ENCODE results near the gene LAMB3. TPM values are rescaled to one million over a fixed set of nuclear protein-coding genes. Genes with fewer than 3 reads are reported as not detected.

Gene LAMB3
- total and polyA plus RNA-seq, 10 of the 15 experiments (the other 5 are each of a cell fraction or from before 2014, with no cell fraction given) = 0.04 to 1.8 (median 0.10) TPM; not detected in 1

GRCh38 chr1:209576392-209577197 lies 75.6 kb downstream of the LAMB3 start (continued):
- TF ChIP-seq NFYA (IDR thresholded peaks at IDR 0.05; ENCODE audit: borderline replicate concordance, low read depth, low read length) = no peak
- TF ChIP-seq PAX5 (IDR thresholded peaks at IDR 0.05; ENCODE audit: borderline replicate concordance, low read depth, low read length) = no peak
- no peak for TF ChIP-seq SUZ12 (IDR thresholded peaks at IDR 0.05; ENCODE audit: unreplicated experiment)
- TF ChIP-seq TCF7 (IDR thresholded peaks at IDR 0.05; ENCODE audit: borderline replicate concordance) = no peak
- peak; percentile 60; the same call in 1 of the 2 replicates for TF ChIP-seq IKZF1 (conservative IDR thresholded peaks at IDR 0.05)
- TF ChIP-seq, protein P1, sequence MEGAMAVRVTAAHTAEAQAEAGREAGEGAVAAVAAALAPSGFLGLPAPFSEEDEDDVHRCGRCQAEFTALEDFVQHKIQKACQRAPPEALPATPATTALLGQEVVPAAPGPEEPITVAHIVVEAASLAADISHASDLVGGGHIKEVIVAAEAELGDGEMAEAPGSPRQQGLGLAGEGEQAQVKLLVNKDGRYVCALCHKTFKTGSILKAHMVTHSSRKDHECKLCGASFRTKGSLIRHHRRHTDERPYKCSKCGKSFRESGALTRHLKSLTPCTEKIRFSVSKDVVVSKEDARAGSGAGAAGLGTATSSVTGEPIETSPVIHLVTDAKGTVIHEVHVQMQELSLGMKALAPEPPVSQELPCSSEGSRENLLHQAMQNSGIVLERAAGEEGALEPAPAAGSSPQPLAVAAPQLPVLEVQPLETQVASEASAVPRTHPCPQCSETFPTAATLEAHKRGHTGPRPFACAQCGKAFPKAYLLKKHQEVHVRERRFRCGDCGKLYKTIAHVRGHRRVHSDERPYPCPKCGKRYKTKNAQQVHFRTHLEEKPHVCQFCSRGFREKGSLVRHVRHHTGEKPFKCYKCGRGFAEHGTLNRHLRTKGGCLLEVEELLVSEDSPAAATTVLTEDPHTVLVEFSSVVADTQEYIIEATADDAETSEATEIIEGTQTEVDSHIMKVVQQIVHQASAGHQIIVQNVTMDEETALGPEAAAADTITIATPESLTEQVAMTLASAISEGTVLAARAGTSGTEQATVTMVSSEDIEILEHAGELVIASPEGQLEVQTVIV (IDR thresholded peaks at IDR 0.05; ENCODE audit: borderline replicate concordance, partially characterized antibody) = no peak
- TF ChIP-seq, protein P2, sequence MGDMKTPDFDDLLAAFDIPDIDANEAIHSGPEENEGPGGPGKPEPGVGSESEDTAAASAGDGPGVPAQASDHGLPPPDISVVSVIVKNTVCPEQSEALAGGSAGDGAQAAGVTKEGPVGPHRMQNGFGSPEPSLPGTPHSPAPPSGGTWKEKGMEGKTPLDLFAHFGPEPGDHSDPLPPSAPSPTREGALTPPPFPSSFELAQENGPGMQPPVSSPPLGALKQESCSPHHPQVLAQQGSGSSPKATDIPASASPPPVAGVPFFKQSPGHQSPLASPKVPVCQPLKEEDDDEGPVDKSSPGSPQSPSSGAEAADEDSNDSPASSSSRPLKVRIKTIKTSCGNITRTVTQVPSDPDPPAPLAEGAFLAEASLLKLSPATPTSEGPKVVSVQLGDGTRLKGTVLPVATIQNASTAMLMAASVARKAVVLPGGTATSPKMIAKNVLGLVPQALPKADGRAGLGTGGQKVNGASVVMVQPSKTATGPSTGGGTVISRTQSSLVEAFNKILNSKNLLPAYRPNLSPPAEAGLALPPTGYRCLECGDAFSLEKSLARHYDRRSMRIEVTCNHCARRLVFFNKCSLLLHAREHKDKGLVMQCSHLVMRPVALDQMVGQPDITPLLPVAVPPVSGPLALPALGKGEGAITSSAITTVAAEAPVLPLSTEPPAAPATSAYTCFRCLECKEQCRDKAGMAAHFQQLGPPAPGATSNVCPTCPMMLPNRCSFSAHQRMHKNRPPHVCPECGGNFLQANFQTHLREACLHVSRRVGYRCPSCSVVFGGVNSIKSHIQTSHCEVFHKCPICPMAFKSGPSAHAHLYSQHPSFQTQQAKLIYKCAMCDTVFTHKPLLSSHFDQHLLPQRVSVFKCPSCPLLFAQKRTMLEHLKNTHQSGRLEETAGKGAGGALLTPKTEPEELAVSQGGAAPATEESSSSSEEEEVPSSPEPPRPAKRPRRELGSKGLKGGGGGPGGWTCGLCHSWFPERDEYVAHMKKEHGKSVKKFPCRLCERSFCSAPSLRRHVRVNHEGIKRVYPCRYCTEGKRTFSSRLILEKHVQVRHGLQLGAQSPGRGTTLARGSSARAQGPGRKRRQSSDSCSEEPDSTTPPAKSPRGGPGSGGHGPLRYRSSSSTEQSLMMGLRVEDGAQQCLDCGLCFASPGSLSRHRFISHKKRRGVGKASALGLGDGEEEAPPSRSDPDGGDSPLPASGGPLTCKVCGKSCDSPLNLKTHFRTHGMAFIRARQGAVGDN (IDR thresholded peaks at IDR 0.05) = no peak
- TF ChIP-seq SRF (IDR thresholded peaks at IDR 0.05; ENCODE audit: low read depth in 2 of 2, low read length in 2 of 2) = no peak
- TF ChIP-seq, protein P3, sequence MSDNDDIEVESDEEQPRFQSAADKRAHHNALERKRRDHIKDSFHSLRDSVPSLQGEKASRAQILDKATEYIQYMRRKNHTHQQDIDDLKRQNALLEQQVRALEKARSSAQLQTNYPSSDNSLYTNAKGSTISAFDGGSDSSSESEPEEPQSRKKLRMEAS (IDR thresholded peaks at IDR 0.05; ENCODE audit: low read depth, low read length) = no peak
- TF ChIP-seq ZNF592 (IDR thresholded peaks at IDR 0.05) = no peak
- peak in 1 of 2 experiments; percentile 43; a peak in 1 of 4 replicates for TF ChIP-seq IKZF2 (IDR thresholded peaks at IDR 0.05)
- TF ChIP-seq, protein P4, sequence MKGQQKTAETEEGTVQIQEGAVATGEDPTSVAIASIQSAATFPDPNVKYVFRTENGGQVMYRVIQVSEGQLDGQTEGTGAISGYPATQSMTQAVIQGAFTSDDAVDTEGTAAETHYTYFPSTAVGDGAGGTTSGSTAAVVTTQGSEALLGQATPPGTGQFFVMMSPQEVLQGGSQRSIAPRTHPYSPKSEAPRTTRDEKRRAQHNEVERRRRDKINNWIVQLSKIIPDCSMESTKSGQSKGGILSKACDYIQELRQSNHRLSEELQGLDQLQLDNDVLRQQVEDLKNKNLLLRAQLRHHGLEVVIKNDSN (IDR thresholded peaks at IDR 0.05; ENCODE audit: borderline replicate concordance, extremely low read length, insufficient read depth, low read depth, low read length) = no peak
- TF ChIP-seq KLF5 (IDR thresholded peaks at IDR 0.05; ENCODE audit: partially characterized antibody) = no peak
- no peak for TF ChIP-seq POLR2AphosphoS2 (IDR thresholded peaks at IDR 0.05; ENCODE audit: low read depth, low read length)
- no peak for TF ChIP-seq NR2C1 (IDR thresholded peaks at IDR 0.05)
- no peak for TF ChIP-seq TCF12 (IDR thresholded peaks at IDR 0.05; ENCODE audit: low read depth, low read length)
- TF ChIP-seq ZNF207 (IDR thresholded peaks at IDR 0.05; ENCODE audit: borderline replicate concordance) = no peak
